ENCODE measurements around the gene PLCH1.

DNA sequence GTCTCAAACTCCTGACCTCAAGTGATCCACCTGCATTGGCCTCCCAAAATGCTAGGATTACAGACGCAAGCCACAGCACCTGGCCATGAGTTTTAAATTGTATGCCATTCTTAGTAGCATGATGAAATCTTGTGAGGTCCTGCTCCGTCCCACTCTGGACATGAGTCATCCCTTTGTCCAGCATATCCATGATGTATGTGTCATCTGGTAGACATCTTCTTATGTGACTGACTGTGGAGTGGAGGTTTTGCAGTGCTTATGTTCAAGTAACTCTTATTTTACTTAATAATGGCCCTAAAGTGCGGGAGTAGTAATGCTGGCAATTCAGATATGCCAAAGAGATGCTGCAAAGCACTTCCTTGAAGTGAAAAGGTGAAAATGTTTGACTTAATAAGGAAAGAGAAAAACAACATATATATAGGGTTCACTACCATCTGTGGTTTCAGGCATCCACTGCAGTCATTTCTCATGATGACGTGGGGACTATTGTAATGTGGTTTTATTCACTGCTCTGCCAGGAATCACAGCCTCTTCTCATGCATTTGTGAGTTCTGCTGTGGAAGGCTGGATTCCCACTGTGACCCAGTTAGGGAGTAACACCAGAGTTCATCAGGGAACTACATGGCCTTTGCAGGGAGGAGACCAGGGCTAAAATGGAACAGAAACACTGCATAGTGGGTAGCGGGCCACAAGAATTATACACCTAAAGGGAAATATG, 246.8 kb downstream of the PLCH1 start:
- TF ChIP-seq, protein P1, sequence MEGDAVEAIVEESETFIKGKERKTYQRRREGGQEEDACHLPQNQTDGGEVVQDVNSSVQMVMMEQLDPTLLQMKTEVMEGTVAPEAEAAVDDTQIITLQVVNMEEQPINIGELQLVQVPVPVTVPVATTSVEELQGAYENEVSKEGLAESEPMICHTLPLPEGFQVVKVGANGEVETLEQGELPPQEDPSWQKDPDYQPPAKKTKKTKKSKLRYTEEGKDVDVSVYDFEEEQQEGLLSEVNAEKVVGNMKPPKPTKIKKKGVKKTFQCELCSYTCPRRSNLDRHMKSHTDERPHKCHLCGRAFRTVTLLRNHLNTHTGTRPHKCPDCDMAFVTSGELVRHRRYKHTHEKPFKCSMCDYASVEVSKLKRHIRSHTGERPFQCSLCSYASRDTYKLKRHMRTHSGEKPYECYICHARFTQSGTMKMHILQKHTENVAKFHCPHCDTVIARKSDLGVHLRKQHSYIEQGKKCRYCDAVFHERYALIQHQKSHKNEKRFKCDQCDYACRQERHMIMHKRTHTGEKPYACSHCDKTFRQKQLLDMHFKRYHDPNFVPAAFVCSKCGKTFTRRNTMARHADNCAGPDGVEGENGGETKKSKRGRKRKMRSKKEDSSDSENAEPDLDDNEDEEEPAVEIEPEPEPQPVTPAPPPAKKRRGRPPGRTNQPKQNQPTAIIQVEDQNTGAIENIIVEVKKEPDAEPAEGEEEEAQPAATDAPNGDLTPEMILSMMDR (IDR thresholded peaks at IDR 0.05) = no peak
- no peak for TF ChIP-seq POLR2A (IDR thresholded peaks at IDR 0.05)
